ENCODE results near the gene GLYATL3. TPM values are rescaled to one million over a fixed set of nuclear protein-coding genes. Genes with fewer than 3 reads are reported as not detected.

Gene GLYATL3
- total and polyA plus RNA-seq, 2 of the 4 experiments (the other 2 are of a cell fraction), result not detected

GRCh38 chr6:49462071-49462470 is 37.7 kb upstream of the GLYATL3 start:
- no peak overlapping the region for H3K4ac ChIP-seq (ENCODE audit: low read depth, low read length)
- no peaks in the 10 kb centered on the region for H3K9me3 ChIP-seq (ENCODE audit: control insufficient read depth, insufficient read depth, low read length)
- no peak for TF ChIP-seq RFX5 (IDR thresholded peaks at IDR 0.05; ENCODE audit: low read depth, low read length)
- TF ChIP-seq SMC3 (IDR thresholded peaks at IDR 0.05; ENCODE audit: low read depth, low read length), result no peak
- no peak for TF ChIP-seq BHLHE40 (IDR thresholded peaks at IDR 0.05; ENCODE audit: low read depth, low read length)
- TF ChIP-seq CEBPB (IDR thresholded peaks at IDR 0.05; ENCODE audit: low read depth, low read length), result no peak
- H3K9ac ChIP-seq (ENCODE audit: low read depth, low read length), result peak overlapping the region; percentile 83; the same call in 1 of the 2 replicates
- H3K4me3 ChIP-seq (ENCODE audit: insufficient read depth, low read depth, low read length), result peak overlapping the region; percentile 82
- no peaks in the 10 kb centered on the region; the same call in 1 of the 2 replicates for H3K4me1 ChIP-seq (ENCODE audit: control insufficient read depth, insufficient read depth, low read length)
- H4K20me1 ChIP-seq (ENCODE audit: insufficient read depth, low read length), result no peaks in the 10 kb centered on the region
- DNase-seq, result peak; percentile 6
- no TSS peak for BruUV-seq (replicated peaks)
- POLR2A ChIA-PET (ENCODE audit: unreplicated experiment), result interaction anchor here (0.6 kb wide), 1 partner anchor 12 kb away, joined by 3 read pairs; no protein-coding TSS in a partner anchor
- no peak overlapping the region for H3K23ac ChIP-seq (ENCODE audit: low read depth, low read length)
- dilution Hi-C loops (cut with HindIII; ENCODE audit: low sequenced_read_pairs, unreplicated experiment), result no loop called here
- no peak overlapping the region for H2AK9ac ChIP-seq (replicated peaks; ENCODE audit: low read depth, low read length, poor library complexity)
- H2BK5ac ChIP-seq (ENCODE audit: low read depth, low read length, poor library complexity, severe bottlenecking), result no peak overlapping the region
- no peak overlapping the region for H2BK15ac ChIP-seq (ENCODE audit: low read depth, low read length)
- H3K36me3 ChIP-seq (ENCODE audit: control insufficient read depth, insufficient read depth, low read length), result peaks cover 2% of the 10 kb centered on the region
- no peak overlapping the region for H2AK5ac ChIP-seq (ENCODE audit: low read depth, low read length)
- no peak overlapping the region for H2AFZ ChIP-seq (replicated peaks; ENCODE audit: low read length, poor library complexity)
- WGBS, 2 experiments (ENCODE audit: extremely low coverage in 2 of 2, insufficient read length in 1 of 2), result no CpG with 5 or more reads among the region's 3 CpGs
- H3K18ac ChIP-seq (ENCODE audit: low read depth, low read length), result no peak overlapping the region
- no peak overlapping the region for H4K91ac ChIP-seq (ENCODE audit: insufficient read depth, low read depth, low read length)
- H3K56ac ChIP-seq (ENCODE audit: extremely low read depth, insufficient read depth, low read length), result no peak overlapping the region
- no peak overlapping the region for H2BK120ac ChIP-seq (ENCODE audit: low read depth, low read length)
- CTCF ChIA-PET, result no interaction called here
- H3K79me1 ChIP-seq (ENCODE audit: low read depth in 1 of 2, low read length in 2 of 2), result peaks cover 30 to 35% of the 10 kb centered on the region in 2 experiments
- H4K8ac ChIP-seq (ENCODE audit: low read depth in 2 of 2, low read length in 2 of 2), result peak overlapping the region in 1 of 2 experiments; percentile 86; a peak in 1 of 4 replicates
- ATAC-seq (ENCODE audit: low read depth), result no peak
- no peak overlapping the region for H2BK20ac ChIP-seq (ENCODE audit: low read depth, low read length)
- H3K27ac ChIP-seq (ENCODE audit: insufficient read depth, low read length), result no peak overlapping the region
- H3K27me3 ChIP-seq (ENCODE audit: control insufficient read depth, insufficient read depth, low read length), result no peaks in the 10 kb centered on the region
- H3K4me2 ChIP-seq (ENCODE audit: low read depth, low read length), result peak overlapping the region; percentile 75
- no peak overlapping the region for H4K5ac ChIP-seq (ENCODE audit: low read depth, low read length)
- no peaks in the 10 kb centered on the region for H3K9me1 ChIP-seq (ENCODE audit: insufficient read depth, low read length)
- in situ Hi-C loops (cut with MboI; ENCODE audit: low sequenced_read_pairs), result no loop called here
- intact Hi-C loops (cut with micrococcal nuclease), result no loop called here
- no peak overlapping the region for H3K14ac ChIP-seq (replicated peaks; ENCODE audit: low read depth, low read length)

Data from IMR-90 (cell line).